ENCODE results near the gene PTPRJ.
A peak's percentile ranks its signal among the peaks of the same experiment; 100 is the strongest.

Gene PTPRJ

DNA sequence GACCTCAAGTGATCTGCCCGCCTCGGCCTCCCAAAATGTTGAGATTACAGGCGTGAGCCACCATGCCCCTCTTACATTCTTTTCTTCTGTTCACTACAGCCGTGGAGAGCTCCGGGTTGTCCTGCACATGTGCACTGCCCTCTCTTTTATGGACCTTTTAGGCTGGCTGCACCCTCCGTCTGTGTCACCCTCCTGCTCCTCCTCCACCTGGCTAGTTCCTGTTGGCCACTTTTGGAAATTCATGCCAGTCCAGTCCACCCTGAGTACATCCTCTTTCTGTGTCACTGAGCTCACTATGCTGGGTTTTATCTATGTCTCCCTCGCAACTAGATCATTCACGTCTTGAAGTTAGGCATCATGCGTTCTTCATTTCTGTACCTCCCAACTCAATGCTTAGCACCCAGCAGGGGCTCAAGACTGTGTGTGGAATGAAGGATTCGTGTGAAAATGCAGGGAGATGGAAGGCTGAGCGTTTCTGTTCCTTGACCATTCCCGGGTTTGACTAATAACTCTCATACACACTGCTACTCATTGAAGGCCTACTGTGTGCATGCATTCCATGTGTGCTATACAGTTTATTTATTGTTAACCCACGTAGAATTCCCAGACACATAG is 60.6 kb downstream of the PTPRJ start:
- no peak for DNase-seq

DNA sequence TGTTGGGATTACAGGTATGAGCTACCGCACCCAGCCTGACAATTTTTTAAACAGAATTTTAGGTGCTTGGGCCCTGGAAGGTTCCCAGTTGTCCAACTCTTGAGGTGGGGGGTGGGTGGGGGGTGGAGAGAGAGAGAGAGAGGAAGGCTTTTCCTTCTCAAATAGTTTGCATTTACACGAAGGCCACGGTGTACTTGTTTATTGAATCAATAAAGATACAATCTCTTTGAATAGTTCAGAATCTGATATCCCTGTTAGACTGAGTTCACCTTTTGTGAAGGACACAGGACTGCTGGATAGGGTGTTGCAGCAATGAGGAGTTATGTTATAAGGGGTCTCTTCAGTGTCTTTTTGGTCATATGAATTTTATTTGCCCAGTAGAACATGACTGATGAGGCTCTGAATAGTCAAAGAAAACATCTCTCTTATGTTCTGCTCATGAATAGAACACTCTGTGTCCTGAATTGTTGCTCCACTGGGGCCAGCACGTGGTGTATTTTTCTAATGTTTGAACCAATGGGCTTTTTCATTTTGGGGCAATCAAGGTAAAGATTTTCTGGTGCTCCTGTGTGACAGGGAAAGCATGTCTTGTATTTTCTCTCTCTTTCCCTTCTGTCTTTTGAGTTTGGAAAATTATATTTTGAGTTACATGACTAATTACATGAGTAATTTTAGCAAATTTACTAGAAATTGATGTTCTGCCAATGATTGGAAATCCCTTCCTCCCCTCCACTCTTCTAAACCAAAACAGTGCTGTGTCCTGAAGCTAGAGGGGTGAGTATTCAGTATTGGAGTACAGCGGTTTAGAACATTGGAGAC is 61.7 kb downstream of the PTPRJ start:
- peak in 1 of 14 donors; percentile 69 for DNase-seq

DNA sequence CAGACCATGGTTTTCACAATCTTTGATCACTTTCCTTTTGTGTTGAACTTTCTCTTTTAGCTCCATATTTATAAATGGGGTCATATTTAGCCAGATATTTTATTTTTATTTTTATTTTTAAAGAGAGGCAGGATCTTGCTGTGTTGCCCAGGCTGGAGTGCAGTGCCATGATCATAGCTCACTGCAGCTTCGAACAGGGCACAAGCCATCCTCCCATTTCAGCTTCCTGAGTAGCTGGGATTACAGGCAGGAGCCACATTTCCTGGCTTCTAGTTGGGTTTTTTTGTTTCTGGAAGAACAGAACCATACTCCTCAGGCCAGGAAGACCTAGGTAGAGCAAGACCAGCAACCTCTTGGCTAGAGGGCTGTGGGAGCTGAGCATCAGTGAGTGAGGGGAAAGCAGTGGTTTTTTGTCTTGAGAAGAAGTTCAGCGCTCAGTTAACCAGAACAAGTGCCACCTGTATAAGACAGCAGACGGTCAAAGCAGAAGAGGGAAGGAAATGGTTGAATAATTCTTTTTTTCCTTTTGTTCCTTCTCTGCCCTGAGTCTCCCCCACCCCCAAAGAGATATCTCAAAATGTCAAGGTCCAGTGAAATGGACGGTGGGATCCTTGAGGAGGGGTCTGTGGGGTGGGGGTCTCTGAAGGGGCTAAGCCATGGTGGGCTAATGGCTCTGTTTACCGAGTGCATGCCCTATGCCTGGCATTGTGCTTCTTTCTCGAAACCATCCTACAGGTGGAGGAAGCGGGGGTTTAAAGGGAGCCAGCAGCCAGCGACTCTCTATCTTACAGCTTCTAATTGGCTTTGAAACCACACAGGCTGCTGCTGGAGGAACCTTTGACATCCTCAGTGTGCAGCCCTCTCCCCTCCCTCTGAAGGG is 63.0 kb downstream of the PTPRJ start:
- DNase-seq = no peak

DNA sequence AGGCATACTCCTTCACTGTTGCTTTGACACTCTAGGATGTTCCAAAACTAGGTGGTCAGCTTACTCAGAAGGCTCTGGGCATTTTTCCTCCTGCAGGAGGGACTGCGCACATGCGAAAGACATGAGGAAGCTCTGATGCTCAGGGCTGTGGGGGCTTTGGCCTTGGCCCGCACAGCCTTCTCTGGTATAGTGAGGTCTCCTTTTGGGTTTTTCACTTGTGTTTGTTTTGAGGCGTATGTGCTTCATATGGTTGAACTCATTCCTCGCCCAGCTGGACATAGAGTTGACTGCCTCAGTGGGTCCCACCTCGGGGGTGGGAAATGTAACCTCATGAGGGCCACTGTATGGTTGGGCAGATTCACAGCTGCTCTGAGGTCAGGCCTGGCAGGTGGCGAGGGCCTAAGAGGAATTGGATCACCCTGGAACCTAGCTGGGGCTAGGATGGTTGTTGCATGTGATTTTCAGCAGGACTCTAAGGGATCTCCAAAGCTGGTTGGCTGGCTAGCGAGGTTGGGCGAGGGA is 63.7 kb downstream of the PTPRJ start:
- DNase-seq = no peak

DNA sequence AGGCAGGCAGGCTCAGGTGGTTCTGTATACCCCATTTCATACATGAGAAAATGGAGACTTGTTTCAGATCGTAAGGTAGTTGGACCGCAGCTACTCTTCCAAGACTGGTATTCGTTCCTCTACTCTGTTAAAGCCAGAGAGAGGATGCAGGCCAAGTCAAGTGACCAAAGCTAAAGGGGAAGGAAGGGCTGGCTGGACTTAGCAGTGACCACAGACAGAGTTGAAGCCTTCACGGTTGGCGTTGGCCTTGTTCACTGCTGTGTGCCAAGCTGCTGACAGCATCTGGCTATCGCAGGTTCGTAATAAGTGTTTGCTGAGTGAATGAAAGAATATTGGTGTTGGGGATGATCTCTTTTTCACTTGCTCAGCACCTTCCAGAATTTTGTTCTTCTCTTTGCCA is 64.2 kb downstream of the PTPRJ start:
- DNase-seq = peak in 7 of 14 donors; percentile 26 to 60 (median 34)

DNA sequence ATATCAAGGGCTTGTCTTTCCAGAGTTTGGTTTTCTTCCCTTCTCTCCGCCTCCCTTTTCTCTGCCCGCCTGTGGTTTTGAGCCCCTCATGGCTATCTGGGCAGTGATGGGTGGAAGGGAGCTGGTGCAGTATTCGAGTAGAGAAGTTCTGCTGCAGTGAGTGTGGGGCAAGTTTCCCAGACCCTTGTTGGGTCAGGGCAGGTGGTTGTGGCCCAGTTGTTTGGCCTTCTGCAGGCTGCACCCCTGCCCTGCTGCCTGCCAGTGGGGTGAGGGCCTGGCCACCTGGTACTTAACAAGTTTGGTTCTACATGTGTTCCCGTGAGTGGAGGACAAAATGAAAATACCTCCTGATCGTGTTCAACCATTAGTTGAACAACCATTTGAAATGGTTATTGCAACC is 65.2 kb downstream of the PTPRJ start:
- no peak for DNase-seq

DNA sequence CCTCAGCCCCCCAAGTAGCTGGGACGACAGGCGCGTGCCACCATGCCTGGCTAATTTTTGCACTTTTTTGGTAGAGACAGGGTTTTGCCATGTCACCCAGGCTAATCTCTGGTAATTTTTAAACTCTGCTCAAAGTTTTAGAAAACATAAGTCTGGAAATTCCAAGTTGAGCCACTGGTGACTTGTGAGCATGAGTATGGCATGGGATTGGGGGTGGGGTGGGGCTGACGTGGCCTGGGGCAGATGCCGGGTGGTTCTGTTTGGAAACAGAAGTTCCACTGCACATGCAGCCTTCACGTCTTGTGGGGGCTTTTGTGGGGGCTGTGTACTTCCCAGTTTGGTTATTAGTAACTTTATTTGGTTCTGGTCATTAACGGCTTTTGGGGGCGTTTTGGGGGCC is 67.3 kb downstream of the PTPRJ start:
- peak in 2 of 14 donors; percentile 22 to 24 for DNase-seq

DNA sequence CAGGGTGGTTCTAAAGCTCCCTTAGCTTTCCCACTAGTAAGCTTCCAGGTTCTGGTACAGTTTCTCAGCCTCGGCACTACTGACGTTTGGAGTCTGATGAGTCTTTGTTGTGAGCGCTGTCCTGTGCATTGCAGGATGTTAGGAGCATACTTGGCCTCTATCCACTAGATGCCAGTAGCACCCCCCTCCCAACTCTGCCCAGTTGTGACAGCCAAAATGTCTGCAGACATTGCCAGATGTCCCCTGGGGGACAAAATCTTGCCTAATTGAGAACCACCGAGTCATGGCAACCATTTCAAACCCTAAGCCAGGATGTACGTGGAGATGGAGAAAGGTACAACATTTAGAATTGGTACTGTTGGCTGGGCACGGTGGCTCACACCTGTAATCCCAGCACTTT is 68.7 kb downstream of the PTPRJ start:
- no peak for DNase-seq

DNA sequence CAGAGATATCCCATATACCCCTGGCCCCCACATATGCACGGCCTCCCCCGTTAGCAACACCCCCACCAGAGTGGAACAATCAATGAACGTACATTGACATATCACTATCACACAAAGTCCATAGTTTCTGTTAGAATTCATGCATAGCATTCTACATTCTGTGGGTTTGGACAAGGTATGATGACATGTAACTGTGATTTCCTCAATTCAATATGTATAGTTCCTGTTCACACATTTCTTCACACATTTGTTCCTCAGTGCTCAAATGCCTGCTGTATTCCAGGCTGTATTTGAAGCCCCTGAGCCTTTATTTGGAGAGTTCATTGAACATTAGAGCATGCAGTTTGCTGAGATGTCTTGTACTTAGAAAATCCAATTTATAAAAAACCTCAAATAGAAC is 69.9 kb downstream of the PTPRJ start:
- no peak for DNase-seq

DNA sequence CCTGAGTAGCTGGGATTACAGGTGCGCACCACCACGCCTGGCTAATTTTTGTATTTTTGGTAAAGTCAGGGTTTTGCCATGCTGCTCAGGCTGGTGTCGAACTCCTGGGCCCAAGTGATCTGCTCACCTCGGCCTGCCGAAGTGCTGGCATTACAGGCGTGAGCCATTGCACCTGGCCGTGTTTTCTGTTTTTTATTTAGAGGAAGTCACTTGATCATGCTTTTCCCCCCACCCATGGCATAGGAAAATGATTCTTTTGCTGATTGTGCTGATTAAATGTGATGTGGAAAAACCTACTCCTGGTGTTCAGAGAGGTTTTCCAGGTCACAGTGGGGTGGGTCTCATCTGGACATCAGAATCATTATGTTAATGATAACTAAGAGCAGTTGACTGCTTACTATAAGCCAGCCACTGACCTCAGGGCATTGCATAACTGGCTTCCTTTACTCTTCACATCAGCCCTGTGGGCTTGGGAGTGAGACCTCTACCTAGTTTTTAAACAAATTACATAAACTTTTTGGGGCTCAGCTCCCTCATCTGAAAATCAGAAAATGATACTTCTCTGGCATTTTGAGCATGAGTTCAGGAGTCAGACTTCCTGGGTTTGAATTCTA is 71.0 kb downstream of the PTPRJ start:
- DNase-seq = no peak

DNA sequence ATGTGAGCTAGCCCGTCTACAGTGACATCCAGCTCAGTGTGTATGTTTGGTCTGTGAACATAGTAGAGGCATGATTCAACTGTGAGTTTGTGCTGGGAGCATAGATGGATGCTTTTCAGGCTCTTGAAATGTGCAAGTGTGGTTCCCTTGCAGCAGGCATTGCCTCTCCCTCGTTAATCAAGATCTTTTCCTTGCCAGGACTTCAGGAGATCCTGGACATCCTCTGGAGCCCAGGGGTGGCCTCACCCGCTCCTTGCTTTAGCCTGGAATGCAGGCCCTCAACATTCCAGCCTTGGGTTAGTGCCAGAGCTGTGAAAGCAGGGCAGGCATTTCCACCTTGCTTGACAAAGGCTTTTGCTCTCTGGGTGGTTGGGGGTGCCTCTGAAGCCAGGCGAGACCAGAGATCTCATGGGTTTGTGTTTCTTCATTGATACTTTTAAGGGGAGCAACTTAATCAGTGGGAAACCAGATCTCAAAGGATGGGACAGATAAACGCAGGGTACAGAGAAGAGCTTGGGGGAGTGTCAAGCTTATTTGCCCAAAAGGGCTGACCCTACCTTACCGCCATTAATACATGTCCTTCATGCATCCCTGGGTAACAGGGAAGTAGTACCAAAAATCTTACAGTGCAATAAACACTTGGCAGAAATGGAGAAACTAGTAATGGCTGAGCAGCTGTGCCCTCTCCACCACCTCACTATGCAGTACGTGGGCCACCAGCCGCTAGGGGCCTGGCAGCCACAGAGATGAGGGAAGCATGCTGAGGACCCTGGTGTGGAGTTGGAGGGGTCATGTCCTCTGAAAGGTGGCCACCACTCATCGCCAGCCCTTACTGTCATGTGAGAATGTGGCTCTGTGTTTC is 72.1 kb downstream of the PTPRJ start:
- no peak for DNase-seq

DNA sequence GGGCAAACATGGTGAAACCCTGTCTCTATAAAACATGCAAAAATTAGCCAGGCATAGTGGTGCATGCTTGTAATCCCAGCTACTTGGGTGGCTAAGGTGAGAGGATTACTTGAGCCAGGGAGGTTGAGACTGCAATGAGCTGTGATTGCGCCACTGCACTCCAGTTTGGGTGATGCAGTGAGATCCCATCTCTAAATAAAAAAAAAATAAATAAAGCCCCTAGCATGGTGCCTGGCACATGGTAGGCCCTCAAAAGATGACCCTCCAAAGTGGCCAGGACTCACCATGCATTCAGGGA is 74.6 kb downstream of the PTPRJ start:
- DNase-seq = no peak

DNA sequence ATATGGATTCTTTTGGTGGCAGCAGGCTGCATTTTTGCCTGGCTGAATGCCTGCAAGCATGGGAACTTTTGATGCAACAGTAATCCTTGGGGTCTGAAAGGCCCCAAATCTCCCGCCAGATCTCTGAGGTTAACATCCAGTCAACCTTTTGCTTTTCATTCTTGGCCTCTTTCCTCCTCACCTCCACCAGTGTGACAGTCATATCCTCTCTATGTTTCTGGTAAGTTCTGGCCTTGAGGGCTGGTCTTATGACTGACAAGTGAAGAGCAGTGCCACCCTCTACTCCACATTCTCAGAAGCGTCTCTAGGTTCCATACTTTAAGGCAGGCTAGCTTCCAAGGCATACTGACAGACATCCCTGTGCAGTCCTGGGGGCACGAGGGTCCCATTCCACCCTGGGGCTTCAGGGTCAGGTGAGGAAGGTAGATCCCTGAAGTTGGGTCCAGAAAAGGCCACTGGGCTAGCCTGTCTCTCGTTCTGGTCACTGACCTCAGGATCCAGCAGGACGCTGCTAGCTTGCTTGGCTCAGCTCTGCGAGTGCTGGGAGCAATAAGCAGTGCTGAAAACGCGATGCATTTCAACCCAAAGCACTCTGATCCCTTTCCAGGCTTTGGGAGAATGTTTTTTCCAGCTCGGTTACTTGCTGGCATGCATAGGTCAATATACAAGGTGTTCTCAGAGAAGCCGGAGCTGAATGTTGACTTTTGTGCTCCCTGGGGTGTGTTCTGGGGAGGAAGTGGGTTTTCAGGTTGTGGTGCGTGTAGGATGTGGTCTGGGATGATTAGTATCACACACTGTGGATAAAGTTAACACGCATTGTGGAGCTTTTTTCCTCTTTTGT is 75.2 kb downstream of the PTPRJ start:
- no peak for DNase-seq

DNA sequence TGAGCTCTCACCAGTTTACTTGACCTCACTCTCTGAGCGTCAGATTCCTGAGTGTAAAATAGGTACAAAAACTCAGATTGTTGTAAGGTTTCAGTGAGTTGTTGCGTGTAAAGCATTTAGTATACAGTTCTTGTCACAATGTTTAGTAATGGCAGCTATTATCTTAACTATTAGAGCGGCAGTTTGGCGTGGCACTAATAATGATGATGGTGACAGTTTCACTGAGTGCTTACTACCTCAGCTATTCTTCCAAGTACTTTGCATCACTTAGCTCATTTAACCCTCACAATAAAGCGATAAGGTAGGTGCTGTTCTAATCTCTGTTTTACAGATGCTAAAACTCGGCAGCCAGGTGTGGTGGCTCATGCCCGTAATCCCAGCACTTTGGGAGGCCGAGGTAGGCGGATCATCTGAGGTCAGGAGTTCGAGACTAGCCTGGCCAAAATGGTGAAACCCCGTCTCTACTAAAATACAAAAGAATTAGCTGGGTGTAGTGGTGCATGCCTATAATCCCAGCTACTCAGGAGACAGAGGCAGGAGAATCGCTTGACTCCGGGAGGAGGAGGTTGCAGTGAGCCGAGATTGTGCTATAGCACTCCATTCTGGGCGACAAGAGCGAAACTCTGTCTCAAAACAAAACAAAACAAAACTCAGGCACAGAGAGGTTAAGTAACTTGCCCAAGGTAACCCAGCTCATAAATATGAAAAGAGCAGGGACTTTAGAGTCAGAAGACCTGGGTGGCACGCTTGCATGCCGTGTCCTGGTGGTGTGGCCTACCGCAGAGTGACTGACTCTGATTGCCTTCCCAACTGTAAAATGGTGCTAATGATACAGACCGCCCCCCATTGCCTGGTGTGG is 76.2 kb downstream of the PTPRJ start:
- no peak for DNase-seq

DNA sequence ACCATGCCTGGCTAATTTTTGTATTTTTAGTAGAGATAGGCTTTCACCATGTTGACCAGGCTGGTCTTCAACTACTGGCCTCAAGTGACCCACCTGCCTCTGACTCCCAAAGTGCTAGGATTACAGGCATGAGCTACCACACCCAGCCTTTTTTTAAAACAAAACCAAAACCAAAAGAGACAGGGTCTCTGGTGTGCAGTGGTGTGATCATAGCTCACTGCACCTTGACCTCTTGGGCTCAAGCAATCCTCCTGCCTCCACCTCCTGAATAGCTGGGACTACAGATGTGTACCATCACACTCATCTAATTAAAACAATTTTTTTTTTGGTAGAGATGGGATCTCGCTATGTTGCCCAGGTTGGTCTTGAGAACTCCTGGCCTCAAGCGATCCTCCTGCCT is 77.7 kb downstream of the PTPRJ start:
- DNase-seq = no peak

DNA sequence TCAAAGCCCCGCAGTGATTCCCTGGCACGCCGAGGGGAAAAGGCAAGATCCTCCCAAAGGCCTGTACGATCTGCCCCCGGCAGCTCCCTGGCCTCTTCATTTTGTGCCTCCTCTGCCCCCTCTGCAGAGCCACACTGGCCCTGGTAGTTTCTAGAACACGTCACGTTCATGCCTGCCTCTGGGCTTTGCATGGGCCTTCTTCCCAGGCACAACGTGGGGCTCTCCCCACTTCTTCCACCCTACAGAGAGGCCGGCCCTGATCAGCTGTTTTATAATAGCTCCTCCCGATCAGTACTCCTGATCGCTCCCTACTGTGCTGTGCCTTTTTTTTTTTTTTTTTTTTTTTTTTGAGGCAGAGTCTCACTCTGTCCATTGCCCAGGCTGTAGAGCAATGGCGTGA is 78.4 kb downstream of the PTPRJ start:
- DNase-seq = no peak

DNA sequence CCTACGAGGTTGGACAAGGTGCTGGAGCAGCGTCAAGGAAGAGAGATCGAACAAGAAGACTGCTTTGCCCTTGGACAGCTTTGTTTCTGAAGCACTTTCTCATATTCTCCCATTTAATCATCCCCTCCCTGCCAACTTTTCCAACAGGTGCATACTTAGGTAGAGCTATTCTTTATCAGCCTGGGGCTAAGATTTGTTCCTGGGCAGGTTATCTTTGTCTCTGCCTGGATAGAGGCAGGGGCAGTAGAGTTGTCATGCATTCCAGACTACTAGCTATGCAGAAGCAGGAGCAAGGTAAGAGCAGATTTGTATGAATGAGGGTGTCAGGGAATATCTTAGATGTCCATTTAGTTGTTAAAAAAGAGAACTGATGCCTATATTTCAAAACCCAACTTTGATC is 82.3 kb downstream of the PTPRJ start:
- DNase-seq = no peak

DNA sequence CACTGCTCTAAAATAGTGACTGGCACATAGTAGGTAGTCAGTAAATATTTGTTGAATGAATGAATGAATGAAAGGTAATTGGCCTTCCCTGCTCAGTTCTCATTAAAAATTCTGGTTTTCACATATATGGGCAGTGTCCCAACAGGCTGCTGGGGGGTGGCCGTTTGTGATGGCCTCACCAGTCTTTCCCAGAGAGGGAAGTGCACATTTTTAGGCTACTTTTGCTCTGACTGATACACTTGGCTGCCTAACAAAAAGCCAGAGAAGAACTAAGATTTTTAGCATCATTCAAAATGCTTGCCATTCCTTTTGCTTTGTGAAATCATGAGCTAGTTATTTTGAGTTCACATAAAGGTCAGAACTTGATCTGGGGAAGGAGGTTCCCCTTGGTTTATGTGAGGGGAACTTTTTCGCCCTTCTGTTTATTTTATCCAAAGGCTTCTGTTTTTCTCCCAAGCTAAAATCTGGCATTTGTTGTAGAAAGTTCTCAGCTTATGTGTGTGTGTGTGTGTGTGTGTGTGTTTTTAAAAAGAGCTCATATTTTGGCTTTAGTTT is 83.1 kb downstream of the PTPRJ start:
- DNase-seq = no peak

DNA sequence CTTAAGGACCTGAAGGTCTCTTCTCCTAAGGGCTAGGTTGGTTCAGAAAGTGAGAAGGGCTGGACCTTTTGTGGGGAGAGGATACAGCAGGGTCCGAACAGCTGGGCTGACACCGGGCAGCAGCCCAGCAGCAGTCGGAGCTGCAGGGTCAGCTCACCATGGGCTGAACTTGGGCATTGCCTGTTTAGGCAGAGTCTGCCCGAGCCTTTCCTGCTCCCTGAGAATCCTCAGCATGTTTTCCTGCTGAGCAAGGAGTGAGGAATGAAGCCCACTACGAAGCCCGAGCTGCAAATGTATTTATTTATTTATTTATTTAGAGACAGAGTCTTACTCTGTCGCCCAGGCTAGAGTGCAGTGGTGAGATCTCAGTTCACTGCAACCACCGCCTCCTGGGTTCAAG is 83.9 kb downstream of the PTPRJ start:
- no peak for DNase-seq

Data from C1 segment of cervical spinal cord (tissue), 14 donors.